NCI-H1417 treated with DMSO at 0.1 percent for 48 hours (cell line): ENCODE data around the gene TXNDC5.

Experiments
- DNase-seq: peaks from one replicate; lab custom pipeline; 2025; lab: John Stamatoyannopoulos, UW

Gene TXNDC5

GRCh38 chr6:7910654-7911344 is at the start of gene TXNDC5:
TSS of gene TXNDC5 (minus strand) at chr6:7910788. CDS start at chr6:7910776, 12 bp downstream.
- DNase-seq, result no peak

- no peak for DNase-seq
Observed at GRCh38 chr6:7960141-7960540, 49.6 kb upstream of the TXNDC5 start.

GRCh38 chr6:7959453-7959852 is 48.9 kb upstream of the TXNDC5 start:
- DNase-seq, result no peak

GRCh38 chr6:7958464-7958863 is 47.9 kb upstream of the TXNDC5 start:
- DNase-seq, result no peak

GRCh38 chr6:7956257-7956656 is 45.7 kb upstream of the TXNDC5 start:
- DNase-seq, result no peak

GRCh38 chr6:7954477-7955200 is 44.1 kb upstream of the TXNDC5 start:
- DNase-seq, result no peak

GRCh38 chr6:7953753-7954152 is 43.2 kb upstream of the TXNDC5 start:
- no peak for DNase-seq

- DNase-seq, result no peak
Observed at GRCh38 chr6:7939864-7940228, 29.3 kb upstream of the TXNDC5 start.

GRCh38 chr6:7939184-7939863 is 28.7 kb upstream of the TXNDC5 start:
- no peak for DNase-seq

- no peak for DNase-seq
Observed at GRCh38 chr6:7938562-7939183, 28.1 kb upstream of the TXNDC5 start.

GRCh38 chr6:7933794-7934193 is 23.2 kb upstream of the TXNDC5 start:
- DNase-seq, result no peak

- DNase-seq, result no peak
Observed at GRCh38 chr6:7932625-7933024, 22.0 kb upstream of the TXNDC5 start.

GRCh38 chr6:7924867-7925266 is 14.3 kb upstream of the TXNDC5 start:
- no peak for DNase-seq

- no peak for DNase-seq
Observed at GRCh38 chr6:7922596-7922995, 12.0 kb upstream of the TXNDC5 start.

- no peak for DNase-seq
Observed at GRCh38 chr6:7921632-7922092, 11.1 kb upstream of the TXNDC5 start.

GRCh38 chr6:7921046-7921445 is 10.5 kb upstream of the TXNDC5 start:
- DNase-seq, result no peak

GRCh38 chr6:7920425-7920824 is 9.8 kb upstream of the TXNDC5 start:
- DNase-seq, result no peak

GRCh38 chr6:7919871-7920270 is 9.3 kb upstream of the TXNDC5 start:
- DNase-seq, result no peak

- no peak for DNase-seq
Observed at GRCh38 chr6:7918403-7918802, 7.8 kb upstream of the TXNDC5 start.

GRCh38 chr6:7917729-7918128 is 7.1 kb upstream of the TXNDC5 start:
- no peak for DNase-seq

- no peak for DNase-seq
Observed at GRCh38 chr6:7916959-7917358, 6.4 kb upstream of the TXNDC5 start.

- DNase-seq, result no peak
Observed at GRCh38 chr6:7914991-7915789, 4.6 kb upstream of the TXNDC5 start.
